K562 (cell line): ENCODE results near the gene CCL21. TPM values are rescaled to one million over a fixed set of nuclear protein-coding genes. Genes with fewer than 3 reads are reported as not detected.
"Not testable (repeated sequence)": the region's sequence is repeated elsewhere in the genome, so short reads cannot be mapped to it uniquely, and the experiment has no call there.

Source experiments
- ATAC-seq: fragments of 200-7000 bp; cut with Tn5 transposase; 3 replicates; pipeline ENCODE4 v1.9.1; 2020; ENCODE audit warnings: moderate library complexity
- BruUV-seq: library from RNA; stranded (reverse); fragments of 400-500 nt; replicated peaks from 2 replicates; lab custom pipeline; 2021; lab: Mats Ljungman, UMichigan
- CTCF ChIA-PET: fragments of 300-600 bp; formaldehyde crosslinking; extraction: SDS; loops from one replicate; lab custom pipeline; 2021; ENCODE audit warnings: low intra/inter-chr PET ratio; lab: Yijun Ruan, JAX
- POLR2A ChIA-PET: fragments of 300-600, 350-650 bp; sonication (Branson Sonifier 250); formaldehyde crosslinking; extraction: SDS; loops from one replicate; lab custom pipeline; 2021; ENCODE audit warnings: antibody characterized with exemption, inconsistent platforms; lab: Yijun Ruan, JAX
- DNase-seq, 4 experiments: peaks; one replicate each; pipeline versions ENCODE4 v3.0.0 to v3.0.0-alpha.2; 2011 to 2018; ENCODE audit warnings: low spot score in 3 of 4, mixed read lengths in 3 of 4; ENCODE audit errors: extremely low read depth in 1 of 4
- FAIRE-seq: peaks from 2 replicates; lab custom pipeline; 2011; peaks lifted over from hg19 to GRCh38; lab: Jason Lieb, UNC
- H2AFZ ChIP-seq: 2 replicates; pipeline ENCODE4 v1.6.0; 2011; ENCODE audit warnings: low read depth, low read length, control low read depth, inconsistent platforms
- H3K27ac ChIP-seq: fragments of 200-600 bp; 3 replicates; pipeline ENCODE4 v1.8.0; 2011; ENCODE audit warnings: low read depth, mild to moderate bottlenecking, control low read depth, inconsistent platforms, low read length, moderate library complexity, mixed read lengths; ENCODE audit errors: extremely low read depth
- H3K27me3 ChIP-seq, 2 experiments: fragments of 300-600 bp in 1 of 2; 2 replicates in 1 of 2; 3 replicates in 1 of 2; pipeline versions ENCODE4 v1.6.0 to v1.8.0; 2011; ENCODE audit warnings: inconsistent platforms in 2 of 2, low read length in 2 of 2, mild to moderate bottlenecking in 1 of 2, mixed read lengths in 1 of 2, moderate library complexity in 1 of 2; ENCODE audit not compliant: control insufficient read depth in 2 of 2, insufficient read depth in 2 of 2
- H3K36me3 ChIP-seq: fragments of 300-600 bp; 3 replicates; pipeline ENCODE4 v1.8.0; 2011; ENCODE audit warnings: mild to moderate bottlenecking, low read length, inconsistent platforms; ENCODE audit not compliant: control insufficient read depth, insufficient read depth
- H3K4me1 ChIP-seq, 2 experiments: fragments of 200-600 bp in 1 of 2; replicated peaks in 1 of 2; 2 replicates in 1 of 2; 3 replicates in 1 of 2; pipeline versions ENCODE4 v1.5.1 to v1.8.0; 2011; ENCODE audit warnings: inconsistent platforms in 2 of 2, low read length in 2 of 2, mild to moderate bottlenecking in 1 of 2, mixed read lengths in 1 of 2, moderate library complexity in 1 of 2; ENCODE audit not compliant: control insufficient read depth in 2 of 2, insufficient read depth in 2 of 2
- H3K4me2 ChIP-seq: 2 replicates; pipeline ENCODE4 v1.6.1; 2011; ENCODE audit warnings: low read length, control low read depth, inconsistent platforms, mixed read lengths; ENCODE audit not compliant: insufficient read depth
- H3K4me3 ChIP-seq: fragments of 200-600 bp; sonication (generic), shearing (Covaris generic); 2 replicates; pipeline ENCODE4 v1.5.1; 2016; ENCODE audit warnings: control low read depth, inconsistent platforms
- H3K79me2 ChIP-seq: fragments of 200-600 bp; 3 replicates; pipeline ENCODE4 v1.8.0; 2011; ENCODE audit warnings: low read length, inconsistent platforms; ENCODE audit not compliant: control insufficient read depth, insufficient read depth
- H3K9ac ChIP-seq, 2 experiments: 2 replicates each; pipeline versions ENCODE4 v1.6.0 to v1.6.1; 2011; ENCODE audit warnings: low read depth in 2 of 2, low read length in 2 of 2, control low read depth in 1 of 2, inconsistent platforms in 1 of 2, mild to moderate bottlenecking in 1 of 2, mixed read lengths in 1 of 2; ENCODE audit not compliant: insufficient read depth in 1 of 2
- H3K9me1 ChIP-seq: one replicate; pipeline ENCODE4 v1.6.0; 2011; ENCODE audit warnings: inconsistent platforms, mild to moderate bottlenecking, low read length, moderate library complexity; ENCODE audit not compliant: control insufficient read depth, insufficient read depth
- H3K9me3 ChIP-seq: replicated peaks from 2 replicates; pipeline ENCODE4 v1.5.1; 2011; ENCODE audit warnings: low read depth, low read length, inconsistent platforms; ENCODE audit not compliant: control insufficient read depth, insufficient read depth
- H4K20me1 ChIP-seq: replicated peaks from 2 replicates; pipeline ENCODE4 v1.6.1; 2011; ENCODE audit warnings: low read length, inconsistent platforms, mixed read lengths; ENCODE audit not compliant: control insufficient read depth, insufficient read depth
- CEBPG ChIP-seq, 3 experiments: fragments of 200-800 bp in 1 of 3; sonication (Bioruptor generic) in 1 of 3; sonication (generic) in 1 of 3; formaldehyde crosslinking in 1 of 3; IDR thresholded peaks in 2 of 3; conservative IDR thresholded peaks in 1 of 3; 2 replicates each; pipeline versions ENCODE4 v1.6.1 to v1.8.0; 2016 to 2022; ENCODE audit warnings: missing compliant biosample characterization in 2 of 3, missing genetic modification characterization in 2 of 3, mild to moderate bottlenecking in 1 of 3, missing genetic modification reagents in 1 of 3
- DMBX1 ChIP-seq: fragments of 250-450 bp; sonication (Bioruptor Pico); IDR thresholded peaks from 2 replicates; pipeline ENCODE4 v1.8.0; 2022; ENCODE audit warnings: inconsistent platforms, mild to moderate bottlenecking, moderate library complexity, borderline replicate concordance
- GABPA ChIP-seq: fragments of 200-800 bp; sonication (Bioruptor generic); conservative IDR thresholded peaks from 2 replicates; pipeline ENCODE4 v1.6.1; 2016; ENCODE audit warnings: low read depth, missing genetic modification characterization, missing compliant biosample characterization
- ZBED1 ChIP-seq: IDR thresholded peaks from 2 replicates; pipeline ENCODE4 v1.6.1; 2014
- WGBS: fragments of 100-300 bp; shearing (Covaris generic); methylation state at CpG from one replicate; pipeline ENCODE4 v1.1.6; 2016; ENCODE audit warnings: low coverage, mixed read lengths; ENCODE audit not compliant: insufficient coverage; ENCODE audit errors: missing lambda C conversion rate; 5-methylcytosine and 5-hydroxymethylcytosine counted together
- in situ Hi-C: fragments of 300-500 bp; cut with MboI; formaldehyde crosslinking; loops from 4 replicates; pipeline ENCODE4 v1.15.0; 2018; ENCODE audit warnings: inconsistent platforms, mixed read lengths
- intact Hi-C: fragments of 100-400 bp; cut with micrococcal nuclease; formaldehyde crosslinking; loops from 2 replicates; pipeline ENCODE4 v1.14.2; 2022
- polyA plus RNA-seq, 8 experiments: library from polyadenylated mRNA; depleted of rRNA in 4 of 8; stranded (reverse) in 5 of 8; unstranded in 3 of 8; fragments of >200 nt; fragmentation: Nextera tagmentation in 2 of 8; fragmentation: Illumina TruSeq in 1 of 8; extraction: Ambion mirVana in 2 of 8; extraction: Trizol in 1 of 8; gene quantifications; 2 replicates each; pipeline versions ENCODE4 v1.2.1 to v1.2.3, GENCODE V29; 2011 to 2014; ENCODE audit warnings: inconsistent platforms in 1 of 8, missing spikeins in 1 of 8
- total RNA-seq, 7 experiments: library from RNA; depleted of rRNA in 6 of 7; stranded (reverse); fragments of >200 nt in 6 of 7; fragmentation: Illumina TruSeq in 2 of 7; extraction: Trizol in 2 of 7; gene quantifications; 2 replicates each; pipeline versions ENCODE4 v1.2.1 to v1.2.3, GENCODE V29; 2011 to 2021; ENCODE audit warnings: low replicate concordance in 1 of 7
- TF ChIP-seq, protein P1 (sequence below), 2 experiments: fragments of 450-650 bp in 1 of 2; sonication (generic) in 1 of 2; formaldehyde crosslinking in 1 of 2; IDR thresholded peaks in 1 of 2; conservative IDR thresholded peaks in 1 of 2; 2 replicates each; pipeline versions ENCODE4 v1.6.1 to v1.8.1; 2016 to 2023; ENCODE audit warnings: mild to moderate bottlenecking in 2 of 2, moderate library complexity in 2 of 2, inconsistent platforms in 1 of 2, missing genetic modification reagents in 1 of 2

The CCL21 gene
- total and polyA plus RNA-seq, 9 of the 15 experiments (the other 6 are each of a cell fraction or from before 2014, with no cell fraction given) = not detected

DNA sequence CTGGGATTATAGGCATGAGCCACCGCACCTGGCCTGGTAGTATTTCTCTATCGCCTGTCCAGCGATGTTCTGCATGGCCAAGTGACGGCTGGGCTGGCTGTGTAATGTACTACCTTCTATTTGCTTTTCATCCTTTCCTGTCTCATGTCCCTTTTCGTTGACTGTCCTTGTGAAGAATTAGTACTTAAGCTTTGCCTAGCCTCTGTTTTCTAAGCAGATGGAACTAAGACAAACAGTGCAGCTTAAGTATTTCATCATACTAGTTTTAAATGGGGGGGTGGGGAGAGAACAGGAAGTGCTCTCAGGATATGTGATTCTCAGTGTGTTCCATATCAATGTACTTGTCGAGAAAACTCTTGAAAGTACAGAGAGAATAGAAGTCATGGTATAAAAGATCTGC lies 31.7 kb upstream of the CCL21 start:
- no peaks in the 10 kb centered on the region for H3K4me1 ChIP-seq
- no peaks in the 10 kb centered on the region for H3K36me3 ChIP-seq
- in situ Hi-C loops (no loop called here), intact Hi-C loops (no loop called here)
- 16% methylated on average over 6 of the region's 6 CpGs for whole genome bisulfite sequencing
- no peak overlapping the region for H2AFZ ChIP-seq
- ATAC-seq (peak; percentile 52; the same call in 1 of the 3 replicates), DNase-seq (no peak), FAIRE-seq (no peak)
- H3K27me3 ChIP-seq = no peaks in the 10 kb centered on the region
- H3K27ac ChIP-seq = no peak overlapping the region
- H3K79me2 ChIP-seq = no peaks in the 10 kb centered on the region
- CTCF ChIA-PET = no interaction called here
- TF ChIP-seq, protein P1, sequence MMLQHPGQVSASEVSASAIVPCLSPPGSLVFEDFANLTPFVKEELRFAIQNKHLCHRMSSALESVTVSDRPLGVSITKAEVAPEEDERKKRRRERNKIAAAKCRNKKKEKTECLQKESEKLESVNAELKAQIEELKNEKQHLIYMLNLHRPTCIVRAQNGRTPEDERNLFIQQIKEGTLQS (IDR thresholded peaks at IDR 0.05) = peak; percentile 48; the same call in 1 of the 2 replicates
- TF ChIP-seq, protein P1 (CRISPR knock-in tag; conservative IDR thresholded peaks at IDR 0.05) = no peak
- TF ChIP-seq CEBPG (CRISPR knock-in tag; IDR thresholded peaks at IDR 0.05) (no peak; the same call in 1 of the 2 replicates), CEBPG (tag; conservative IDR thresholded peaks at IDR 0.05 in 1 of 2, IDR thresholded peaks at IDR 0.05 in 1 of 2) (peak in 1 of 2 experiments; percentile 78; a peak in 2 of 4 replicates), GABPA (0 out of 2 replicates have a peak, but pooled peaks have one; percentile 19), ZBED1 (no peak), DMBX1 (no peak)
- no peaks in the 10 kb centered on the region for H4K20me1 ChIP-seq
- H3K9me1 ChIP-seq = no peaks in the 10 kb centered on the region
- no peak overlapping the region for H3K4me3 ChIP-seq
- POLR2A ChIA-PET = interaction anchor here (0.7 kb wide), 1 partner anchor 222 kb away, joined by 3 read pairs; no protein-coding TSS in a partner anchor
- no TSS peak for BruUV-seq
- H3K9ac ChIP-seq = no peak overlapping the region
- H3K9me3 ChIP-seq = no peaks in the 10 kb centered on the region
- no peak overlapping the region for H3K4me2 ChIP-seq

DNA sequence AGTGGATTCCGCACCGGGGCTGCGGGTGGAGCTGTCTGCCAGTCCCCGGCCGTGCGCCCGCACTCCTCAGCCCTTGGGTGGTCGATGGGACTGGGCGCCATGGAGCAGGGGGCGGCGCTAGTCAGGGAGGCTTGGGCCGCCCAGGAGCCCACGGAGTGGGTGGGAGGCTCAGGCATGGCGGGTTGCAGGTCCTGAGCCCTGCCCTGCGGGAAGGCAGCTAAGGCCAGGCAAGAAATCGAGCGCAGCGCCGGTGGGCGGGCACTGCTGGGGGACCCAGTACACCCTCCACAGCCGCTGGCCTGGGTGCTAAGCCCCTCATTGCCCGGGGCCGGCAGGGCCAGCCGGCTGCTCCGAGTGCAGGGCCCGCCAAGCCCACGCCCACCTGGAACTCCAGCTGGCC lies 30.2 kb upstream of the CCL21 start:
- H3K27me3 ChIP-seq, H4K20me1 ChIP-seq, H3K9me3 ChIP-seq, intact Hi-C loops, H2AFZ ChIP-seq, FAIRE-seq, DNase-seq, H3K79me2 ChIP-seq, H3K4me2 ChIP-seq, H3K4me1 ChIP-seq, in situ Hi-C loops, H3K4me3 ChIP-seq, H3K36me3 ChIP-seq, POLR2A ChIA-PET, ATAC-seq, H3K9me1 ChIP-seq, H3K27ac ChIP-seq, BruUV-seq, CTCF ChIA-PET, H3K9ac ChIP-seq: not testable (repeated sequence)
- WGBS = 93% methylated on average over 3 of the region's 27 CpGs
